Activated naive CD4-positive, alpha-beta T cell (primary cell): ENCODE measurements around the gene STEEP1.
"Not testable (repeated sequence)": the region's sequence is repeated elsewhere in the genome, so short reads cannot be mapped to it uniquely, and the experiment has no call there.

Experiments
- DNase-seq, 4 experiments: peaks; one replicate each; lab custom pipeline; 2025; lab: John Stamatoyannopoulos, UW

Gene STEEP1

GRCh38 chrX:119529345-119530276, 35.6 kb downstream of the STEEP1 start:
- DNase-seq, result no peak

- DNase-seq, result no peak
Observed at GRCh38 chrX:119523664-119524184, 41.5 kb downstream of the STEEP1 start.

- no peak for DNase-seq
Observed at GRCh38 chrX:119521246-119521645, 44.0 kb downstream of the STEEP1 start.

DNA sequence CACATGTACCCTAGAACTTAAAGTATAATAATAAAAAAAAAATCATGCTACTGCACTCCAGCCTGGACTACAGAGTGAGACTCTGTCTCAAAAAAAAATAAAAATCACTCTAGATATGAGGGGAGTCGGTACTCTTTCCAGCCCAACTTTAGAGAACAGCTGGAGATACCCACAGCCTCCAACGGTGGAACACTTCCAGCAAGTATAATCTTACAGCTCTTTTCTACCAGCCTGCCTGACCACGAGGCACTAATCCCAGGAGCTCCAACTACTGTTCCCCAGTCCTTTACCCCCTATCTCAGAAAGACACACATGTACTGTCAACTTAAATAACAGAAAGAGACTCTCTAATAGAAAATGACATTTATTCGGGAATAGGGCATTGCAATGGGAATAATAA, 46.8 kb downstream of the STEEP1 start:
- DNase-seq, result no peak

DNA sequence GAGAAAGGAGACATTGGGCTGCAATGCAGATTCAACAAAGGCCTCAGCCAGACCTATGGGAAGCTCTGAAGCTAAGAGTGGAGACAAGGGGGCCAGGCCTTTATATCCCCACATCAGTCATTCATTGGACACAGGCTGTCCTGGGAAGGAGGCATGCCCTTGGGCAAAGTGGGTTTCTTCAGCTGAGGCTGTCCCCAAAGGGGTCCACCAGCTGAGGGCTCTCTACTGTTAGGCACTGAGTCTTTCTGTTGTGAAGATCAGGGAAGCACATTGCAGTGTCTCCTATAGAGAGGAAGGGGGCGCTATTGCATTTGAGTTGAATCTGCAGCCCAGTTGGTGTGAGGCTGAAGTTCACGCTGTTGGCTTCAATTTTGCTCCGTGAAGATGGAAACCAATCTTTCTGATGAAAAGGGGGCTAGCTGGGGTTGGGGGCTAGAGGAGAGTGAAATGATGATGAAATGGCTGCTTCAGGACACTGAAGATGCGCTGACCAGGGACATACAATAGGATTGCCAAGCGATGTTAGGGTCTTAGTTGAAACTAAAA, 49.0 kb downstream of the STEEP1 start:
- DNase-seq, result no peak

GRCh38 chrX:119512146-119512800, 52.9 kb downstream of the STEEP1 start:
- no peak for DNase-seq

DNA sequence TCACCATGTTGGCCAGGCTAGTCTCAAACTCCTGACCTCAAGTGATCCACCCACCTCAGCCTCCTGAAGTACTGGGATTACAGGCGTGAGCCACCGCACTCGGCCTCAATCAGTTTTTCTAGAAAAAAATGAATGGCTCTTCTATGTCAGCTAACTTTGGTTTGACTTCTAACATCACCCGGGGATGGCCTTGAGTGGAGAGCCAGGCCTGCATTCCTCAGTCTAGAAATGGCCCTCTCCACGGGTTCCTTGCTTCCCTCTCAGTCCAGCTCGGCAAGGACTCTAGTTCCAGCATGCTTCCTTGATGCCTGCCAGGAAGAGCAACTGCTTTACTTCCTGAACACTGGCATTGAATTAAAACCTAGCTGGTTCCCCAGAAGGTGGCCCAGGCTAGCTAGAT, 58.0 kb downstream of the STEEP1 start:
- no peak for DNase-seq

- no peak for DNase-seq
Observed at GRCh38 chrX:119505945-119506344, 59.3 kb downstream of the STEEP1 start.

GRCh38 chrX:119505145-119505544, 60.1 kb downstream of the STEEP1 start:
- DNase-seq, result not testable (repeated sequence)

DNA sequence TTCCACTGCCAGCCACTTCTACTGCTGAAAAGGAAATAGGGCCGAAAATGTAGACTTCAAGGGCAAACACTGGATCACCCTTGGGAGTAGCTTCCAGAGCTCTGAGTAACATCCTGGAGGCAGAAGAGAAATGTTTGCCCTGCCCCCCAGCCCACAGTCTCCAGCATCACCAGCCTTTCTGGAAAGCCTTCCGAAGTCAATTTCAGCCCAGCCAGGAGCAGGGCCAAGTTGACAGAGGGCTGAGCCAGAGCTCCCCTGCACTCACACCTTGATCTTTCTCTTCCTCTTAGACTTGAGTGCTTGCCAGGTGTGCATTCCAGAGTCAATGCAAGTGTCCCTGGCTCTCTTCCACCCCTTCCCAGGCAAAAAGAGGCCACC, 61.7 kb downstream of the STEEP1 start:
- DNase-seq, result no peak

- no peak for DNase-seq
Observed at GRCh38 chrX:119502727-119503483, 62.3 kb downstream of the STEEP1 start.

DNA sequence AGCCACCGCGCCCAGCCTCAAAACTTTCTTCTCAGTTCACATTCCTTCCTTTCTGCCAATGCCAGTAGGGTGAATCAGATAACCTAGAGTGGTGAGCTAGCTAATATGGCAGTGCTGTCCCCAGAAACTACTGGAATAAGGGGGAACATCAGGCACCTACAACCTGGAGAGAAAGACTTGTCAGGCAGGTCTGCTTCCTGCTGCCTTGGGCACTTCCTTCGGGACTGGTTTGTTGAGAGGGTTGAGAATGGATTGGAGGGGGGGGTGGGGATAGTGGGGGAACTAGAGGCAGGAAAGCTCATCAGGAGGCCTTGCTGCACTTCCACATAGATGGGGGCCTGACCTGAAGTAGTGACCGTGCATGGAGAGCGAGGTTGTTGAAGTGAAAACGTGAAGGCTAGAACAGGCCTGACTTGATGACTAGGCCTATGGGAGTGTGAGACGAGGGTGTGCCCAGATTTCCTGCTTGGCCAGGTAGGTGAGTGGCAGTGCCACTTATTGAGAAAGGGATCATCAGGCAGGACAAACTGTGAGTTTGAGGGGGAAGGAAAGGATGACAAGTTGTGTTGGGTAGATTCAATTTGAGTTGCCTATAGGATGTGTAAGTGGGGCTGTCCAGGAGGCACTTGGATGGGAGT, 63.6 kb downstream of the STEEP1 start:
- no peak for DNase-seq

- DNase-seq, result no peak
Observed at GRCh38 chrX:119500061-119500800, 65.0 kb downstream of the STEEP1 start.

DNA sequence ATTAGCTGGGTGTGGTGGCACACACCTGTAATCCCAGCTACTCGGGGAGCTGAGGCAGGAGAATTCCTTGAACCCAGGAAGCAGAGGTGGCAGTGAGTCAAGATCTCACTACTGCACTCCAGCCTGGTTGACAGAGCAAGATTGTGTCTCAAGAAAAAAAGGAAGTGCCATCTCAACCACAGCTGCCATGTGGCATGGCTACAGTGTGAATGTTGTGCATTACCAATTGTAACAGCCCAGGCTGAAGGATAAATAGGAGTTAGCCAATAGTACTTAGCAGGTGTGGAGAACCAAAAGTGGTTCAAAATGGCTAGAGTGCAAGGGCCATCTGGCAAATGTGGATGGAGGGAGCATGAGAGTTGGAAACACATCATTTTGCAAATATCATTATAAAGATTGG, 68.0 kb downstream of the STEEP1 start:
- no peak for DNase-seq

- no peak for DNase-seq
Observed at GRCh38 chrX:119495734-119496726, 69.2 kb downstream of the STEEP1 start.

DNA sequence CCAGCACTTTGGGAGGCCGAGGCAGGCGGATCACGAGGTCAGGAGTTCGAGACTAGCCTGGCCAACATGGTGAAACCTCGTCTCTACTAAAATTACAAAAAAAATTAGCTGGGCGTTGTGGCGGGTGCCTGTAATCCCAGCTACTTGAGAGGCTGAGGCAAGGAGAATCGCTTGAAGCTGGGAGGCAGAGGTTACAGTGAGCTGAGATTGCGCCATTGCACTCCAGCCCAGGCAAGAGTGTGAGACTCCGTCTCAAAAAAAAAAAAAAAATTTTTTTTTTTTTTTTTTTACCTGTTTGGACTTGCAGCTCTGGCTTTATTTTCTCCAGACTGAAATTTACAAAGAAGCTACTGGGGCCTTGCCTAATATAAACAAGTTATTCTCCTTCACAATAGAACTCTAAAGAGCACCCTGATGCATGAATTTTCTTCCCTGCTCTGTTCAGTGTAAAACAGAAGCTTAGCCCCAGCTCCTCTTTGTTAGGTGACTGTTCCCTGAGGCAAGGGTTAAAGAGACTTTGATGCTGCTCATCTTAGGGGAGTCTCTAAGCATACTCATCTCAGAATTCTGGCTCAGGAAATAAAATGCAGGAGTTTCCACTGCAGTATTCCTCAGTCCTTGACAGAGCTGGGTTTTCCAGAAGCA, 71.2 kb downstream of the STEEP1 start:
- DNase-seq, result not testable (repeated sequence)

DNA sequence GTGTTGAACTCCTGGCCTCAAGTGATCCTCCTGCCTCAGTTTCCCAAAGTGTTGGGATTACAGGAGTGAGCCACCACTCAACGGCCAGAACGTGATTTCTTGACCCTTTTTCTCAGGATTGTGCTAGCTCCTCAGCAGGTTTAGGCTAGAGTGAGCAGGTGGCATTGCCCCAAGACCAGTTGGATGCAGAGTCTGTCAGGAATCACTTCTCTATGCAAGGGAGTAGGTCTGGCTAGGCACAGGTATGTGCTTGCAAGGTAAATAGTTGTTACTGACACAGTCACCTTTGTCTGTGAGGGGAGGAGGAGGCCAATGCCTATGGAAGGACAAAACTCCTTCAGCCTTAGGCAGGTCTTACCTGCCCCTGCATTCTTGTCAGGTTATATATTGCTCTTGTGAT, 72.7 kb downstream of the STEEP1 start:
- no peak for DNase-seq

- DNase-seq, result no peak
Observed at GRCh38 chrX:119489212-119490074, 75.8 kb downstream of the STEEP1 start.
